ENCODE results near the gene CPED1.
A peak's percentile ranks its signal among the peaks of the same experiment; 100 is the strongest.
"Not testable (repeated sequence)": the region's sequence is repeated elsewhere in the genome, so short reads cannot be mapped to it uniquely, and the experiment has no call there.

CPED1 gene

GRCh38 chr7:120981888-120982615, 6.5 kb upstream of the CPED1 start:
- DNase-seq, result no peak

GRCh38 chr7:120983592-120983991, 4.9 kb upstream of the CPED1 start:
- DNase-seq, result not testable (repeated sequence)

DNA sequence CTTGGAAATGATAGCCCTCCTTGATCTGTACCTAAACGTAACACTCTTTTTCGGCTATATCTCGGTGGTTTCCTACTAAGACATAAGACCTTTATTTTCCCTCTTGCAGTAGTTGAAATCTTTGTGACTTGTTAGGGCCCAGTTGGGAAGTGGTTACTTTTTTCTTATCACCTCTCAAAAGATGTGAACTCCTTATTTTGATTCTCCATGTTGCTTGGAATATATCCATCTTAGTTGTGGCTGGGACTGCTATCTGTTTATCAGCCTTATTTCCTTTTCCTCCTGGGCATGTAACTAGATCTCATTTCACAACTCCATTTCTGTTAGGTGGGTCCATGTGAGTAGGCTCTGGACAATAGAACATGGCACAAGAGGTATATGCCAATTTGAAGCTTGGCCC, 4.1 kb upstream of the CPED1 start:
- DNase-seq, result no peak

GRCh38 chr7:120985130-120985758, 3.3 kb upstream of the CPED1 start:
- no peak for DNase-seq

DNA sequence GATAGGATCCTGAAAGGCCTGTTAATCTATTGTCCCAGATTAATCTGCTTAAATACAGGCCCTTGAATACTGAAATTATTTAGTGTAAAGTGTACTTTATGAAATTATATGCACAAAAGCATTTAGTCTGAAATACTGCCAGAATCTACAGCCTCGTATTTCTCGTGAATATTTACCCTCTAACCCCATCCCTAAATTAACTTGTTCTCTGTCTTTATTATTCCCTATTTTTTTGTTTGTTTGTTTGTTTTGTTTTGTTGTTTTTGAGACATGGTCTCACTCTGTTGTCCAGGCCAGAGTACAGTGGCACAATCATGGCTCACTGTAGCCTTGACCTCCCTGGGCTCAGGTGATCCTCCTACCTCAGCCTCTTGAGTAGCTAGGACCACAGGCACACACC, 2.7 kb upstream of the CPED1 start:
- DNase-seq, result no peak

- no peak for DNase-seq
These were observed 1.9 kb upstream of the CPED1 start for GRCh38 chr7:120986650-120987049.

DNA sequence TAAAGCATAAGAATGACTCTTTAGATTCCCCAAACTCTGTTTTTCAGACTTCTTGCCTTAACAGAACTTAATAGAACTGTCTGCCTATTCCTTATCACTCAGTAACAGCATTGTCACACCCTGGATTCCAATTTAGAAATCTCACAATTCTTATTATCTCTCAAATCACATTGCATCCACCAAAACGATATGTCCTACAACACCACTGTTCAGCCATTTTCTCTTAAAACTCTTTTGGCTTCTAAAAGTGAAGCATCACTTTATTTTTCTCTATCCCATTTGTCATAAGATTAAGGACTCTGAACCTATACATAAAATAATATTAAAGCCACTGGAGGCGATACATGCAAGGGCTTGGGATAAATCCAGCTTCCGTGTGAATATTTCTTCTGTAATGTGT, 1.2 kb upstream of the CPED1 start:
- no peak for DNase-seq

- DNase-seq, result peak; percentile 84
These were observed 574 bp upstream of the CPED1 start for GRCh38 chr7:120987683-120988590.

GRCh38 chr7:120989257-120990220, 1.0 kb downstream of the CPED1 start:
- no peak for DNase-seq

DNA sequence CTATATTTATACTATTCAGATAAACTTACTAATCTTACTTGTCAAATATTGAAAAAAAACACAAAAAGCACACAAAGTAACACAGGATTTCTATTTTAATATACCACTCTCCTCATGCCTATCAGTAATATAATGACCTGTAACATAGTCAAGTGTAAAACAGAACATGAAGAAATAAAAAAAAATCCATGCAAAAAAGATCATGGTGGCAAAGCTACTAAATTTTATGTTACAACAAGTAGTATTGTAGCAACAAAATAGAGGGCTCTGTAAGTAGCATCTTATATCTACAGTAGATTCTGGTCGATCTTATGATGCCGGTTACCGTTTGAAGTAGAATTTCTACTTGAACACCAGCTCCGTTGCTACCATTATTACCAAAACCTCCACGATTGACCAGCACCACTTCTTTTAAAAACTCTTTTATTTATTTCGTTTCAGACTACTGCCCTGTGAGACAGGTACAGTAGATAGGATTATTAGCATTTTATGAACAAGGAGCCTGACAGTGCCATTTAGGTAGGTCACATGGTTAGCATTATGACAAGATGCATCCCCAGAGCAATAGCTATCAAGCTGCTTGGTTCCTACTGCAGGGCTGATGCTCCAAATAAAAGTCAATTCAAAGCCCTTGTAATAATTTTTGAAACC, 2.1 kb downstream of the CPED1 start:
- no peak for DNase-seq

GRCh38 chr7:120991161-120991560, 2.6 kb downstream of the CPED1 start:
- no peak for DNase-seq

DNA sequence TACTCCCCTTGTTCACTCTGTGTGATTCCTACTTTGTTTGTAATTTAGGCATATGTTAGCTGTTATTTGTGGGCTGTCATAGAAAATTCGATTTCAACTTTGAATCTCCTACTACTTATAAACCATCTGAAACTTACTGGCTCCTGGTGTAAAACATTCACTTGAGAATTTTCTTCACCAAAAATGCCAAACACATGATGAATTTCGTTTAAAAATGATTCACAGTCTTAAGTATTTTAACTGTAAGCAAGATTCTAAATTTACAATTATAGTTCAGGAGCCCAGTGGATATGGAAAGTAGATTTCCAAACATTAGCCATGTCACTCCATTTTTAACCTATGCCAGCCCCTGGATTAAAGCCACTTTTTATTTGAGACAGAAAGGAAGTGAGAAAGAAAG, 3.1 kb downstream of the CPED1 start:
- DNase-seq, result no peak

GRCh38 chr7:120992272-120992964, 3.9 kb downstream of the CPED1 start:
- DNase-seq, result no peak

- DNase-seq, result no peak
These were observed 4.5 kb downstream of the CPED1 start for GRCh38 chr7:120992965-120993494.

DNA sequence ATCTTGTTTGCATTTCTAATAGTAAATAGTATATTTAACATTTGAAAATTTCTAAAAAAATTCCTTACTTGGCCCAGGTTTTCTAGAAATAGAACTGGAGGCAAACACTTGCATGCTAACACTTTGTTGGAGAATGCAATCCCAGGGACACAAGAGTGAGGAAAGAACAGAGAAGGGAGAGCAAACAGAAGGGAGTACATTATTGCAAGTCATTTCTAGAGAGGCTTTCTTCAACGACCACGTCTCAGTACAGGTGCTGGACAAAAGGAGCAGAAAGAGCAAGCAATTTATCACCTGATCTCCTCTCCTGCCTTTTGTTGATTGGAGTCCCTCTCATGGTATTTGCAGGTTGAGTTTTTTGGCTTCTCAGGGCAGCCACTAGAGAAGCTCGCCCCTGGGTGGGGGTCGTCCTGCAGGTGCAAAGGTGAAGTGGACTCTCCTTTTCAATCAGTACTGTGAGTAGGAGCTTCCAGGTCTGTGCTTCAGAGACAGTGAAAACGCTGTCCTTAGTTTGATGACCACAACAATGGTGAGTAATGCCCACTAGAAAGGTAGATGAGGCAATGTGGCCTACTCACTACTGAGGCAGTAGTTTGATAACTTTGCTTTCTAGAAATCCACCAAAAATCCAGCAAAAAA, 5.2 kb downstream of the CPED1 start:
- DNase-seq, result no peak

DNA sequence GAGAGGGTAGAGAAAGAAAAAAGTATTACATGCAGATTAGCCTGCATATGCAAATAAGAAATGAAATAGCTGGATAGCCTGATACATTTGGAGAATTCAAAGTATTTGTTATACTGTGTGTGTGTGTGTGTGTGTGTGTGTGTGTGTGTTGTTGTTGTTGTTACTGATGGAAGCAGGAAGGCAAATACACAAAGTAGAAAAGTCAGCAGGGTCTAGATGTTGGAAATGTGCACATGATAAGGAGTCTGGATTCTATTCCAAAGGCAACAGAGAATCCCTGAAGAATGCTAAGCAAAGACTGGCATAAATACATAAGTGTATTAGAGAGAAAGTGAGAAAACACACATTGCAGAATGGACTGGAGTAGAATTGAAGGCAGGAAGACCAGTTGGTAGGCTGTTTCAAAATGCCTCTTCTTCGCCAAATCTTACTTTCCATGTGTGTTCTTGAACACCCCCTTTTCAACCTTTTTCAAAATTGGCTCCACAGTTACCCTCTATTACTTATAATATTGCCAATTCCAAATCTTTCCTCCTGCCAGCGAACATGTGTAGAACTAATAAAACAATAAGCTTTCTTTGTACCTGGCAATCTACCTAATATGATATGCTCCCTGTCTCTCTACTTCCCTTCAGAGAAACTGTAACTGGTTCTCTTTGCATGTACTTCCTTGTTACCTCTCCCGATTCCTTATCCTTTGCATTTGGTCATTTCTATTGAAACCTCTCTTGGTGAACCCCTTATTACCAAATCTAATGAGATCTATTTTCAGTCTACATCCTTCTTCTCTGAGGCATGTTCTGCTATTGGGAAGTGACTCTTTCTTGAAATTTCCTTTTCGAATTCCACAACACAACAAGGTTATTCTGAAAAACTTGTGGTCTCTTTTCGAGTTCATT, 6.2 kb downstream of the CPED1 start:
- DNase-seq, result no peak

- no peak for DNase-seq
These were observed 7.1 kb downstream of the CPED1 start for GRCh38 chr7:120995654-120996053.

DNA sequence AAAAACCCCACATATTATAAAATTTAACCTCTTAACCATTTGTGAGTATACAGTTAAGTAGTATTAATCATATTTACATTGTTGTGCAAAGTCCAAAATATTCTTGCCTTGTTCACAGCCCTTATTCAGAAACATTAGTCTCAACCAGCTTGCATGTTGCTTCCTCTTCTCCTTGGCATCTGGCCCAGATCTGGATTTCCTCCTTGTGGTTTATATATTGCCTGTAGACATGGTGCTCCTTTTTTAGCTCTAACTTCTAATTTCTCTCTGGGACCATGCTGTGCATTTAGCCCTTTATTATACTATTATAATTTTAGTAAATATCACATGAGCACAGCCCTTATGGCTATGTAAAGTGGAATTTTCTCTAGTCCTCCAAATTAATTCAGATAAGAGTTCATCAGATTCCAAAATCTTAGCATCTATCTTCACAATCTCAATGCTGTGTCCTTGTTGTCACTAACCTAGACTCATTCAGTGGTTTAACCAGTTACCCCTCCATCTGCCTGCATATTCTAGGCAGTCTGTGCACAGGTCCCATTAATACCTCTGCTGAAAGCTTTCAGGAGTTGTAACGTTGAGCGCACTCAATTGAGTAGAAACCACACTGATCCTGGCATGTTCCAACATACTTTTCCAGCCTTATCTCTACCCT, 7.9 kb downstream of the CPED1 start:
- DNase-seq, result no peak

DNA sequence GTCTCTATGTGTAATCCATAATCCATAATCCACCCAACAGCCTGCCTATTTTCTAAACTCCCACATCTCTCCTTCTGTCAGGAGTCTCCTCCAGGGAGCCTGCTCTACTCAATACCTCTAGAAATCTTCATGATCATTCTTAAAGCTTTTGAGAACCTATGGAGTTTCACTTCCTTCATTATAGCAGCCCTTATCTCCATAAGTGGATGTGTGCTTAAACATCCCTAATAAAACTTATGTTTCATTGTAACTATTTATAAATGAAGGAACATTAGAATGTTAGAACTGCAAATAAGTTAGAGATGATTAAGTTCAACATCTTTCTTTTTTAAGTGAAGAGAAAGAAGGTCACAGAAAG, 8.5 kb downstream of the CPED1 start:
- DNase-seq, result no peak

Measured in stimulated activated CD4-positive, alpha-beta T cell treated with anti-CD3 and anti-CD28 coated beads, Interleukin-1b, Interleukin-23, amount 100 ng/mL, for 48 hours (primary cell).